HEK293T (cell line): ENCODE data around the gene SMPD2.

ENCODE experiments used
- CTCF ChIA-PET: fragments of 350-600 bp; formaldehyde crosslinking; extraction: SDS; loops from one replicate; lab custom pipeline; 2021; ENCODE audit warnings: antibody characterized with exemption, inconsistent platforms; lab: Yijun Ruan, JAX
- POLR2A ChIA-PET: fragments of 350-600 bp; formaldehyde crosslinking; extraction: SDS; loops from one replicate; lab custom pipeline; 2020; ENCODE audit warnings: antibody characterized with exemption, inconsistent platforms; lab: Yijun Ruan, JAX
- DNase-seq: peaks from one replicate; pipeline ENCODE4 v3.0.0; 2012; ENCODE audit warnings: mixed read lengths; ENCODE audit errors: extremely low spot score
- ARNT ChIP-seq: fragments of 450-650 bp; IDR thresholded peaks from 2 replicates; pipeline ENCODE4 v1.6.1; 2017; ENCODE audit warnings: mild to moderate bottlenecking
- BHLHE40 ChIP-seq: fragments of 450-650 bp; IDR thresholded peaks from 2 replicates; pipeline ENCODE4 v1.6.1; 2016; ENCODE audit warnings: mild to moderate bottlenecking, moderate library complexity, borderline replicate concordance
- CTBP1 ChIP-seq: fragments of 450-650 bp; IDR thresholded peaks from 2 replicates; pipeline ENCODE4 v1.6.1; 2016; ENCODE audit warnings: borderline replicate concordance
- ELF4 ChIP-seq: fragments of 450-650 bp; IDR thresholded peaks from 2 replicates; pipeline ENCODE4 v1.6.1; 2017; ENCODE audit warnings: antibody characterized with exemption
- FOXA1 ChIP-seq: fragments of 450-650 bp; IDR thresholded peaks from 2 replicates; pipeline ENCODE4 v1.6.1; 2016; ENCODE audit warnings: mild to moderate bottlenecking
- FOXK2 ChIP-seq: fragments of 450-650 bp; IDR thresholded peaks from 2 replicates; pipeline ENCODE4 v1.6.1; 2016; ENCODE audit warnings: mild to moderate bottlenecking
- FOXM1 ChIP-seq: fragments of 450-650 bp; IDR thresholded peaks from 2 replicates; pipeline ENCODE4 v1.6.1; 2017; ENCODE audit warnings: mild to moderate bottlenecking, borderline replicate concordance
- HDGF ChIP-seq: fragments of 450-650 bp; IDR thresholded peaks from 2 replicates; pipeline ENCODE4 v1.6.1; 2017; ENCODE audit warnings: antibody characterized with exemption, borderline replicate concordance
- L3MBTL2 ChIP-seq: fragments of 450-650 bp; conservative IDR thresholded peaks from 2 replicates; pipeline ENCODE4 v1.6.1; 2016; ENCODE audit warnings: mild to moderate bottlenecking
- LEF1 ChIP-seq: fragments of 450-650 bp; IDR thresholded peaks from 2 replicates; pipeline ENCODE4 v1.6.1; 2017; ENCODE audit warnings: mild to moderate bottlenecking, borderline replicate concordance
- NFRKB ChIP-seq: fragments of 450-650 bp; IDR thresholded peaks from 2 replicates; pipeline ENCODE4 v1.6.1; 2016; ENCODE audit warnings: mild to moderate bottlenecking, moderate library complexity
- SP1 ChIP-seq: fragments of 450-650 bp; IDR thresholded peaks from 2 replicates; pipeline ENCODE4 v1.6.1; 2017
- SUZ12 ChIP-seq: fragments of 450-650 bp; IDR thresholded peaks from 2 replicates; pipeline ENCODE4 v1.6.1; 2016; ENCODE audit warnings: mild to moderate bottlenecking
- TARDBP ChIP-seq: fragments of 450-650 bp; IDR thresholded peaks from 2 replicates; pipeline ENCODE4 v1.6.1; 2016
- ZNF384 ChIP-seq: fragments of 450-650 bp; IDR thresholded peaks from 2 replicates; pipeline ENCODE4 v1.6.1; 2016
- TF ChIP-seq, protein P1 (sequence below): fragments of 450-650 bp; IDR thresholded peaks from 2 replicates; pipeline ENCODE4 v1.6.1; 2016

The SMPD2 gene

DNA sequence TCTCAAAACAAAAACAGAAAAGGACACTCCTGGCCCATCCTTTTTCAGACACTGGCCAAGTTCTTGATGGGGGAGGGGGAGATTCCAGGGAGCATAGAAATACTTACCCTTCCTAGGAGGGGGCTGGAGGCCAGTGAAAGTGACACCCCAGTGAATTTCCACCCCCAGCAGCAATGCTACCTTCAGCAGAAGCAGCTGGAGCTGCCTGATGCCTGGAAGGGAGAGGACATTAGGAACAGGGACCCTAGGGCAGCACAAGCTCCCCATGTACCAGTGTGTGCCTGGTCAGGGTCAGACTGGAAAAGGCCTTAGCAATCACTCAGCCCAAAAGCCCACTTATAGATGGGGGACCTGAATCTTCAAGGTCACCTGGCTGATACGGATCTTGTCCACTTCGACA lies 12.6 kb downstream of the SMPD2 start:
- POLR2A ChIA-PET: interaction anchor here (1.3 to 6.2 kb wide), 3 partner anchors 11 to 70 kb away, joined by 3 to 39 read pairs (median 6); partner anchors contain the start of genes CD164, PPIL6, SMPD2 and ZBTB24
- CTCF ChIA-PET: interaction anchor here (1.4 kb wide), 1 partner anchor 10 kb away, joined by 3 read pairs; no protein-coding TSS in a partner anchor

DNA sequence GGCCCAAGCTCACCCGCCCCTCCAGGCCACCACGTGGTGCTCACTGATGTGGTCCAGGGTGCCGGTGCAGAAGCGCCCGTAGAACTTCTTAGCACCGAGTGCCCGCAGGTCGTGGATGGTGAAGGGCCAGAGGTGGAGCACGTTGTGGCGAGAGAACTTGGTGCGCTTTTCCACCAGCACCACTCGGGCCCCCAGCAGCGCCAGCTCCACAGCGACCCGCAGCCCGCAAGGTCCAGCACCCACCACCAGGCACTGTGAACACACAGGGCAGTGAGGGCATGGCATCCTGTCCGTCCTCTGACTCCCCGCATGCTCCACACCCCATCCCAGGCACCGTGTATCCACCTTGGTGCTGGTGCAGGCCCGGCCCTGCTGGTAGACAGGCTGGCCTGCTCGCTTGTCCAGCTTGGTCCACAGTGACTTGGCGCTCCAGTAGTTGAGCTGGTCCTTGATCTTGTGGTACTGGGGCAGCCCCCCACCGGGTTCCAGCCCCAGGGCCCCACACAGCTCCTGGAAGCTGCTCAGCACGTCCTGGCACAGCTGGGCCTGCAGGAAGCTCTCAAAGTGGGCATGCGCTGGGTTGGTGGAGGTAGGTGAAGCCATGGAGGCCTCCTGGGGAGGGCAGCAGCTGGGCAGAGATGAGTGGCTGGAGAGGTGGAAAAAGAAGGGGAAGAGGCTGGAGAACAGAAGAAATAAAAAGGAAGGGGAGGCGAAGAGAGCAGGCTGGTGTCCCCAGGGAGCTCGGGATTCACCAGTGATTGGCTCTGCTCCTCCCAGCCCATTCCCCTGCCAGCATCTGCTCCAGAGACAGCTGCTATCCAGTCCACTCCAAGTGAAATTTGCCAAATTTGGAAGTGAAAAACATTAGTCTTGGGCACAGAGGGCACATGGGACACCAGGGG lies 13.3 kb downstream of the SMPD2 start:
- ChIA-PET CTCF (interaction anchor here (1.4 to 1.5 kb wide), 2 partner anchors 11 to 12 kb away, joined by 3 to 5 read pairs; no protein-coding TSS in a partner anchor), POLR2A (interaction anchor here (1.3 to 6.2 kb wide), 3 partner anchors 12 to 71 kb away, joined by 3 to 39 read pairs (median 6); partner anchors contain the start of genes CD164, PPIL6, SMPD2 and ZBTB24)
- no peak for TF ChIP-seq CTBP1
- no peak for TF ChIP-seq L3MBTL2
- TF ChIP-seq SUZ12: no peak
- TF ChIP-seq SP1: no peak
- TF ChIP-seq FOXK2: no peak
- TF ChIP-seq LEF1: no peak
- no peak for TF ChIP-seq ELF4
- TF ChIP-seq NFRKB: no peak
- TF ChIP-seq ARNT: no peak
- TF ChIP-seq FOXM1: no peak
- TF ChIP-seq HDGF: no peak
- no peak for TF ChIP-seq FOXA1
- no peak for TF ChIP-seq TARDBP
- TF ChIP-seq BHLHE40: no peak
- TF ChIP-seq, protein P1, sequence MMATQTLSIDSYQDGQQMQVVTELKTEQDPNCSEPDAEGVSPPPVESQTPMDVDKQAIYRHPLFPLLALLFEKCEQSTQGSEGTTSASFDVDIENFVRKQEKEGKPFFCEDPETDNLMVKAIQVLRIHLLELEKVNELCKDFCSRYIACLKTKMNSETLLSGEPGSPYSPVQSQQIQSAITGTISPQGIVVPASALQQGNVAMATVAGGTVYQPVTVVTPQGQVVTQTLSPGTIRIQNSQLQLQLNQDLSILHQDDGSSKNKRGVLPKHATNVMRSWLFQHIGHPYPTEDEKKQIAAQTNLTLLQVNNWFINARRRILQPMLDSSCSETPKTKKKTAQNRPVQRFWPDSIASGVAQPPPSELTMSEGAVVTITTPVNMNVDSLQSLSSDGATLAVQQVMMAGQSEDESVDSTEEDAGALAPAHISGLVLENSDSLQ: no peak
- no peak for TF ChIP-seq ZNF384
- no peak for DNase-seq

More for the DNA sequence above, 12.6 kb downstream of the SMPD2 start:
- TF ChIP-seq HDGF: no peak
- no peak for TF ChIP-seq SP1
- TF ChIP-seq, protein P1: no peak
- TF ChIP-seq L3MBTL2: no peak
- TF ChIP-seq ARNT: no peak
- TF ChIP-seq SUZ12: no peak
- TF ChIP-seq NFRKB: no peak
- TF ChIP-seq BHLHE40: no peak
- TF ChIP-seq FOXA1: no peak
- TF ChIP-seq TARDBP: no peak
- DNase-seq: no peak

DNA sequence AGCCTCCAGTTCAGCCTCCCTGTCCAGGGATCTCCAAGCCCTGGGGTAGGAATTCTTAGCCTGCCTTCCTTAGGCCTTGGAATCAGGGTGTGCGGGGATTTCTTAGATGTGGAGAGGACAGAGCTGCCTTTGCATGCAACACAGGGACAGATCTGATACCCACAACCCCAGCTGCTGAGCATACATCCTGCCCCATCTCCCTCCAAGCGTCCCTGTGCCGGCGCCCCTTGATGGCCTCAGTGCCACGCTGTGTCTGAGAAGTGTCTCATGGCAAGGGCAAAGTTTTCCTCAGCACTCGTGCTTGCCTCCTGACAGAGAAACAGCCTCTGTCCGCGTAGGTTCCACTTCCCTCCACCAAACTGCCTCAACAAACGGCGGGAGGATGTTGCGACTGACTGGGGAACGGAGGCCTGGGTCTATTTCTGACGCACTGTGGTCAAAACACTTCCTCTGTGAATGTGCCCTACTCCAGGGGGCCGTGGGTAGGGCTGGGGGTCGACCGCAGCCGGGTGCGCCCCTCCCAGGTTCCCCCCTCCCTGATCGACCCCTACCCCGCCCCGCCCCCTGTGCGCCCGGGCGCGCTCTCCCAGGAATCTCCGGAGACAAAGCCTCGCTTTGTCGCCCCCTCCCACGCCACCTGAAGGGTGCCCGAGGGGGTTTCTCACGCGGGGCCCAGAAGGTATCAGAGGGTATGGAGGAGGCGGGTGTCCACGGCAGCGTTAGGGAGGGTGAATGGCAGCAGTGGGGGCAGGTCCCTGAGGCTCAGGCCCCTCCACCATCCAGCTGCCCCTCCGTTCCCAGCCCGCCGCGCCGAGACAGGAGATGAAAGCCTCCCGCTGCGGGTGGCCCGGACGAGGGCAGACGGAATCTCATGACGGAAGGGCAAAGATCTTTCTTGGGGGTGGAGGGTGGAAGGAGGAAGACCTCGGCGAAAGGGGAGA lies 14.2 kb downstream of the SMPD2 start:
- no peak for DNase-seq
- ChIA-PET POLR2A (interaction anchor here (1.3 to 6.2 kb wide), 2 partner anchors 13 to 28 kb away, joined by 3 to 39 read pairs; partner anchors contain the start of genes PPIL6, SMPD2 and ZBTB24), CTCF (interaction anchor here (1.4 to 1.5 kb wide), 2 partner anchors 12 to 13 kb away, joined by 3 to 5 read pairs; no protein-coding TSS in a partner anchor)
- no peak for TF ChIP-seq SUZ12
- TF ChIP-seq, protein P1: no peak
- no peak for TF ChIP-seq NFRKB
- no peak for TF ChIP-seq ARNT
- TF ChIP-seq TARDBP: no peak
- TF ChIP-seq CTBP1: no peak
- TF ChIP-seq ZNF384: no peak
- TF ChIP-seq FOXM1: no peak
- no peak for TF ChIP-seq ELF4
- no peak for TF ChIP-seq FOXK2
- TF ChIP-seq LEF1: no peak
- TF ChIP-seq L3MBTL2: no peak
- TF ChIP-seq SP1: no peak
- no peak for TF ChIP-seq BHLHE40
- no peak for TF ChIP-seq FOXA1
- no peak for TF ChIP-seq HDGF

DNA sequence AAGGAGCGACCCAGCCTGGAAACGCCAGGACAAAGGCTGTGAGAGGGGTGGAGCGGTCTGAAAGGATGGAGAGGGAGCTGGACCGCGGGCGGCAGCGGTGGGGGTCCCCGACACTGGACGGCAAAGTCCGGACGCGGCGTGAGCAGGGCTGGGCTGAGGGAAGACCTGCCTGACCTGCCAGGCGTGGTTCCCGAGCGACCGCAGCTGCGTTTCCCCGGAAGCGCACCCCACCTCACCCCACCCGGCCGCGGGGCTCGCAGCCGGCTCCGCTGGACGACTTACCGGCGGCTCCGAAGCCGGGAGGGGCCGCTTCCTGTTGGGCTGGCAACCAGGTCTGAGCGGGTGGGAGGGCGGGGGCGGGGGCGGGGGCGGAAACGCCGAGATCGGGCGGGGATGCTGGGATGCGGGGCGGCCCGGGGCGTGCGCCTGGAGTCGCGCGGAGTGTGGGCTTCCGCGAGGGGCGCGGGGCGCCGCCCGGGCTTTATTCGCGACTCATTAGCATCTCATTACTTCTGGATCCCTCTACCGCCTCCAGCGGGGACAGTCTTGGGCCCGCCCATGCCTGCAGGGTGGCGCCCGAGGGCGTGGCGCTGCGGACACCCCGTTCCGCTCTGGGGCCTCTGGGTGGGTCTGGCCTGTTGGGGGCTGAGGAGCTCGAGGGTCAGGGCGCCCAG lies 15.1 kb downstream of the SMPD2 start, which contains the start of gene MICAL1:
MICAL1 (minus strand) TSS at position 336 of the 674 bp plus-strand sequence. CDS start 1,576 bp downstream, outside the sequence.
- POLR2A ChIA-PET: interaction anchor here (1.9 to 6.2 kb wide), 2 partner anchors 10 to 13 kb away, joined by 6 to 39 read pairs; partner anchors contain the start of genes PPIL6 and SMPD2
- DNase-seq: peak; percentile 58
- CTCF ChIA-PET: no interaction called here
- TF ChIP-seq LEF1: no peak
- no peak for TF ChIP-seq SUZ12
- TF ChIP-seq CTBP1: no peak
- no peak for TF ChIP-seq ELF4
- TF ChIP-seq FOXA1: no peak
- no peak for TF ChIP-seq FOXM1
